Measurements from ENCODE around the gene RIMBP2. TPM values are rescaled to one million over a fixed set of nuclear protein-coding genes. Genes with fewer than 3 reads are reported as not detected.

Gene RIMBP2
- total and polyA plus RNA-seq, 9 of the 15 experiments (the other 6 are each of a cell fraction or from before 2014, with no cell fraction given) = not detected

DNA sequence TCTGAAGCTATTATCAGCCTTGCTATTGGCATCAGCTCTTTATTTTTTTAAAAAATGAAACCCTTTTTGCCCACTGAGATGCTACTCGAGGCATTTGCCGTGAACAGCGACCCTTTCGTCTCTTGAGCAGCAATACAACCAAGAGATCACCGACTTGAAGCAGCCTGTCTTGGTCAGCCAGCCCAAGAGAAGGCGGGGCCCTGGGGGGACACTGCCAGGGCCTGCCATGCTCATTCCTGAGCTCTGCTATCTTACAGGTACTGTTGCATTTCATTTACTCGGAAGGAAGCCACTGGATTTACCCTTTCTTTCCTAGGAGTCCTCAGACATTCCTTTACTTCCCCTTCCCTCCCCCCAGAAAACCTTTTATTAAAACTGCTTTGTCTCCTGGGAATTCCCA is 361.7 kb downstream of the RIMBP2 start (continued):
- TF ChIP-seq, protein P1, sequence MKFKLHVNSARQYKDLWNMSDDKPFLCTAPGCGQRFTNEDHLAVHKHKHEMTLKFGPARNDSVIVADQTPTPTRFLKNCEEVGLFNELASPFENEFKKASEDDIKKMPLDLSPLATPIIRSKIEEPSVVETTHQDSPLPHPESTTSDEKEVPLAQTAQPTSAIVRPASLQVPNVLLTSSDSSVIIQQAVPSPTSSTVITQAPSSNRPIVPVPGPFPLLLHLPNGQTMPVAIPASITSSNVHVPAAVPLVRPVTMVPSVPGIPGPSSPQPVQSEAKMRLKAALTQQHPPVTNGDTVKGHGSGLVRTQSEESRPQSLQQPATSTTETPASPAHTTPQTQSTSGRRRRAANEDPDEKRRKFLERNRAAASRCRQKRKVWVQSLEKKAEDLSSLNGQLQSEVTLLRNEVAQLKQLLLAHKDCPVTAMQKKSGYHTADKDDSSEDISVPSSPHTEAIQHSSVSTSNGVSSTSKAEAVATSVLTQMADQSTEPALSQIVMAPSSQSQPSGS (CRISPR knock-in tag; IDR thresholded peaks at IDR 0.05) = no peak
- no peak for TF ChIP-seq TRIM28 (IDR thresholded peaks at IDR 0.05)
- TF ChIP-seq ZNF316 (IDR thresholded peaks at IDR 0.05) = no peak
- TF ChIP-seq ZNF444 (CRISPR knock-in tag; IDR thresholded peaks at IDR 0.05) = no peak
- TF ChIP-seq TEAD4 (IDR thresholded peaks at IDR 0.05; ENCODE audit: low read length) = no peak
- no peak for TF ChIP-seq TEAD4 (CRISPR knock-in tag; IDR thresholded peaks at IDR 0.05; ENCODE audit: borderline replicate concordance)
- TF ChIP-seq KDM2B (CRISPR knock-in tag; IDR thresholded peaks at IDR 0.05) = no peak
- no peak for TF ChIP-seq HNRNPK (IDR thresholded peaks at IDR 0.05; ENCODE audit: low read depth, low read length, poor library complexity, severe bottlenecking)

DNA sequence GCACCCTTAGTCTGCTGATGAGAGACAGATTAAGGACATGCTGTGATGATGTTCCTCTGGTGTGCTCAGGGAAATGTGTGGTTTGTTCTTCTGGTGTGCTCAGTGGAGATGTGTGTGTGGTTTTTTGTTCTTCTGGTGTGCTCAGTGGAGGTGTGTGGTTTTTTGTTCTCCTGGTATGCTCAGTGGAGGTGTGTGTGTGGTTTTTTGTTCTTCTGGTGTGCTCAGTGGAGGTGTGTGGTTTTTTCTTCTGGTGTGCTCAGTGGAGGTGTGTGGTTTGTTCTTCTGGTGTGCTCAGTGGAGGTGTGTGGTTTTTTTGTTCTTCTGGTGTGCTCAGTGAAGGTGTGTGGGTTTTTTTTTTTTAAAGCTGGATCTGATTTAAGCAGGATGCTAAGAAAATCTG is 363.0 kb downstream of the RIMBP2 start:
- Histone ChIP-seq H4K20me1 (replicated peaks; ENCODE audit: control insufficient read depth, insufficient read depth, low read length) (no peaks in the 10 kb centered on the region), H3K79me2 (ENCODE audit: control insufficient read depth, insufficient read depth, low read length) (no peaks in the 10 kb centered on the region), H3K4me3 (no peak overlapping the region), H3K4me2 (ENCODE audit: insufficient read depth, low read length) (no peak overlapping the region), H3K36me3 (ENCODE audit: control insufficient read depth, insufficient read depth, low read length) (no peaks in the 10 kb centered on the region), H3K4me1 (replicated peaks in 1 of 2; ENCODE audit: control insufficient read depth in 2 of 2, insufficient read depth in 2 of 2, low read length in 2 of 2) (no peaks in the 10 kb centered on the region), H3K9me1 (ENCODE audit: control insufficient read depth, insufficient read depth, low read length) (no peaks in the 10 kb centered on the region), H2AFZ (ENCODE audit: low read depth, low read length) (no peak overlapping the region), H3K9me3 (replicated peaks; ENCODE audit: control insufficient read depth, insufficient read depth, low read depth, low read length) (no peaks in the 10 kb centered on the region), H3K27me3 (ENCODE audit: control insufficient read depth in 2 of 2, insufficient read depth in 2 of 2, low read length in 2 of 2) (peaks cover 10 to 13% of the 10 kb centered on the region in 2 experiments; a peak in 4 of 5 replicates), H3K9ac (ENCODE audit: insufficient read depth in 1 of 2, low read depth in 2 of 2, low read length in 2 of 2) (no peak overlapping the region), H3K27ac (ENCODE audit: extremely low read depth, low read depth, low read length) (no peak overlapping the region)
- intact Hi-C loops (cut with micrococcal nuclease) (no loop called here), in situ Hi-C loops (cut with MboI) (no loop called here)
- peak; percentile 11 for FAIRE-seq
- ATAC-seq = no peak
- DNase-seq (ENCODE audit: extremely low read depth in 1 of 4, low spot score in 3 of 4) = no peak
- BruUV-seq (replicated peaks) = no TSS peak
- ChIA-PET CTCF (ENCODE audit: low intra/inter-chr PET ratio) (no interaction called here), POLR2A (no interaction called here)
- TF ChIP-seq TCF7L2 (IDR thresholded peaks at IDR 0.05; ENCODE audit: low read depth, low read length) = no peak
- TF ChIP-seq, protein P2, sequence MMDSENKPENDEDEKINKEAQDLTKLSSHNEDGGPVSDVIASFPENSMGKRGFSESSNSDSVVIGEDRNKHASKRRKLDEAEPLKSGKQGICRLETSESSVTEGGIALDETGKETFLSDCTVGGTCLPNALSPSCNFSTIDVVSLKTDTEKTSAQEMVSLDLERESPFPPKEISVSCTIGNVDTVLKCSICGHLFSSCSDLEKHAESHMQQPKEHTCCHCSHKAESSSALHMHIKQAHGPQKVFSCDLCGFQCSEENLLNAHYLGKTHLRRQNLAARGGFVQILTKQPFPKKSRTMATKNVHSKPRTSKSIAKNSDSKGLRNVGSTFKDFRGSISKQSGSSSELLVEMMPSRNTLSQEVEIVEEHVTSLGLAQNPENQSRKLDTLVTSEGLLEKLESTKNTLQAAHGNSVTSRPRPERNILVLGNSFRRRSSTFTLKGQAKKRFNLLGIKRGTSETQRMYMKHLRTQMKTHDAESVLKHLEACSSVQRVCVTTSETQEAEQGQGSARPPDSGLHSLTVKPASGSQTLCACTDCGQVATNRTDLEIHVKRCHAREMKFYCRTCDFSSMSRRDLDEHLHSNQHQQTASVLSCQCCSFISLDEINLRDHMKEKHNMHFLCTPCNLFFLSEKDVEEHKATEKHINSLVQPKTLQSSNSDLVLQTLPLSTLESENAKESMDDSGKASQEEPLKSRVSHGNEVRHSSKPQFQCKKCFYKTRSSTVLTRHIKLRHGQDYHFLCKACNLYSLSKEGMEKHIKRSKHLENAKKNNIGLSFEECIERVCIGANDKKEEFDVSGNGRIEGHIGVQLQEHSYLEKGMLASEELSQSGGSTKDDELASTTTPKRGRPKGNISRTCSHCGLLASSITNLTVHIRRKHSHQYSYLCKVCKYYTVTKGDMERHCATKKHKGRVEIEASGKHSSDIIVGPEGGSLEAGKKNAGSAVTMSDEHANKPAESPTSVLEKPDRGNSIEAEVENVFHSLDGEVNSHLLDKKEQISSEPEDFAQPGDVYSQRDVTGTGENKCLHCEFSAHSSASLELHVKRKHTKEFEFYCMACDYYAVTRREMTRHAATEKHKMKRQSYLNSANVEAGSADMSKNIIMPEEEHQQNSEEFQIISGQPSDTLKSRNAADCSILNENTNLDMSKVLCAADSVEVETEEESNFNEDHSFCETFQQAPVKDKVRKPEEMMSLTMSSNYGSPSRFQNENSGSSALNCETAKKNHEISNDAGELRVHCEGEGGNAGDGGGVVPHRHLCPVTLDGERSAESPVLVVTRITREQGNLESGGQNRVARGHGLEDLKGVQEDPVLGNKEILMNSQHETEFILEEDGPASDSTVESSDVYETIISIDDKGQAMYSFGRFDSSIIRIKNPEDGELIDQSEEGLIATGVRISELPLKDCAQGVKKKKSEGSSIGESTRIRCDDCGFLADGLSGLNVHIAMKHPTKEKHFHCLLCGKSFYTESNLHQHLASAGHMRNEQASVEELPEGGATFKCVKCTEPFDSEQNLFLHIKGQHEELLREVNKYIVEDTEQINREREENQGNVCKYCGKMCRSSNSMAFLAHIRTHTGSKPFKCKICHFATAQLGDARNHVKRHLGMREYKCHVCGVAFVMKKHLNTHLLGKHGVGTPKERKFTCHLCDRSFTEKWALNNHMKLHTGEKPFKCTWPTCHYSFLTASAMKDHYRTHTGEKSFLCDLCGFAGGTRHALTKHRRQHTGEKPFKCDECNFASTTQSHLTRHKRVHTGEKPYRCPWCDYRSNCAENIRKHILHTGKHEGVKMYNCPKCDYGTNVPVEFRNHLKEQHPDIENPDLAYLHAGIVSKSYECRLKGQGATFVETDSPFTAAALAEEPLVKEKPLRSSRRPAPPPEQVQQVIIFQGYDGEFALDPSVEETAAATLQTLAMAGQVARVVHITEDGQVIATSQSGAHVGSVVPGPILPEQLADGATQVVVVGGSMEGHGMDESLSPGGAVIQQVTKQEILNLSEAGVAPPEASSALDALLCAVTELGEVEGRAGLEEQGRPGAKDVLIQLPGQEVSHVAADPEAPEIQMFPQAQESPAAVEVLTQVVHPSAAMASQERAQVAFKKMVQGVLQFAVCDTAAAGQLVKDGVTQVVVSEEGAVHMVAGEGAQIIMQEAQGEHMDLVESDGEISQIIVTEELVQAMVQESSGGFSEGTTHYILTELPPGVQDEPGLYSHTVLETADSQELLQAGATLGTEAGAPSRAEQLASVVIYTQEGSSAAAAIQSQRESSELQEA (IDR thresholded peaks at IDR 0.05; ENCODE audit: low read depth) = no peak
- TF ChIP-seq, protein P3, sequence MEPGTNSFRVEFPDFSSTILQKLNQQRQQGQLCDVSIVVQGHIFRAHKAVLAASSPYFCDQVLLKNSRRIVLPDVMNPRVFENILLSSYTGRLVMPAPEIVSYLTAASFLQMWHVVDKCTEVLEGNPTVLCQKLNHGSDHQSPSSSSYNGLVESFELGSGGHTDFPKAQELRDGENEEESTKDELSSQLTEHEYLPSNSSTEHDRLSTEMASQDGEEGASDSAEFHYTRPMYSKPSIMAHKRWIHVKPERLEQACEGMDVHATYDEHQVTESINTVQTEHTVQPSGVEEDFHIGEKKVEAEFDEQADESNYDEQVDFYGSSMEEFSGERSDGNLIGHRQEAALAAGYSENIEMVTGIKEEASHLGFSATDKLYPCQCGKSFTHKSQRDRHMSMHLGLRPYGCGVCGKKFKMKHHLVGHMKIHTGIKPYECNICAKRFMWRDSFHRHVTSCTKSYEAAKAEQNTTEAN (CRISPR knock-in tag; IDR thresholded peaks at IDR 0.05) = no peak
- no peak for TF ChIP-seq ZNF79 (CRISPR knock-in tag; IDR thresholded peaks at IDR 0.05; ENCODE audit: low read depth)
- no peak for TF ChIP-seq CBX3 (IDR thresholded peaks at IDR 0.05; ENCODE audit: borderline replicate concordance in 1 of 2, low read length in 2 of 2)

All from K562 (cell line).